Fibroblast of the aortic adventitia (primary cell): ENCODE measurements around the gene VMAC. TPM values are rescaled to one million over a fixed set of nuclear protein-coding genes. Genes with fewer than 3 reads are reported as not detected.
"Not testable (repeated sequence)": the region's sequence is repeated elsewhere in the genome, so short reads cannot be mapped to it uniquely, and the experiment has no call there.

ENCODE experiments used
- DNase-seq: peaks from one replicate; pipeline ENCODE4 v3.0.0-alpha.2; 2010; ENCODE audit warnings: low read depth
- H3K4me3 ChIP-seq: 2 replicates; pipeline ENCODE4 v1.5.1; 2011; ENCODE audit warnings: low read depth, mild to moderate bottlenecking, control low read depth, low read length, moderate library complexity
- CTCF ChIP-seq: IDR thresholded peaks from 2 replicates; pipeline ENCODE4 v1.5.1; 2011; ENCODE audit warnings: mild to moderate bottlenecking, low read length, control low read depth, inconsistent platforms; ENCODE audit not compliant: insufficient read depth
- total RNA-seq: library from RNA; depleted of rRNA; stranded (reverse); fragments of >200 nt; gene quantifications from 2 replicates; pipeline ENCODE4 v1.2.3, GENCODE V29; 2012; ENCODE audit warnings: low replicate concordance

Gene VMAC, protein sequence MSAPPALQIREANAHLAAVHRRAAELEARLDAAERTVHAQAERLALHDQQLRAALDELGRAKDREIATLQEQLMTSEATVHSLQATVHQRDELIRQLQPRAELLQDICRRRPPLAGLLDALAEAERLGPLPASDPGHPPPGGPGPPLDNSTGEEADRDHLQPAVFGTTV
- 3.2 and 5.6 TPM in 2 replicates for total RNA-seq

DNA sequence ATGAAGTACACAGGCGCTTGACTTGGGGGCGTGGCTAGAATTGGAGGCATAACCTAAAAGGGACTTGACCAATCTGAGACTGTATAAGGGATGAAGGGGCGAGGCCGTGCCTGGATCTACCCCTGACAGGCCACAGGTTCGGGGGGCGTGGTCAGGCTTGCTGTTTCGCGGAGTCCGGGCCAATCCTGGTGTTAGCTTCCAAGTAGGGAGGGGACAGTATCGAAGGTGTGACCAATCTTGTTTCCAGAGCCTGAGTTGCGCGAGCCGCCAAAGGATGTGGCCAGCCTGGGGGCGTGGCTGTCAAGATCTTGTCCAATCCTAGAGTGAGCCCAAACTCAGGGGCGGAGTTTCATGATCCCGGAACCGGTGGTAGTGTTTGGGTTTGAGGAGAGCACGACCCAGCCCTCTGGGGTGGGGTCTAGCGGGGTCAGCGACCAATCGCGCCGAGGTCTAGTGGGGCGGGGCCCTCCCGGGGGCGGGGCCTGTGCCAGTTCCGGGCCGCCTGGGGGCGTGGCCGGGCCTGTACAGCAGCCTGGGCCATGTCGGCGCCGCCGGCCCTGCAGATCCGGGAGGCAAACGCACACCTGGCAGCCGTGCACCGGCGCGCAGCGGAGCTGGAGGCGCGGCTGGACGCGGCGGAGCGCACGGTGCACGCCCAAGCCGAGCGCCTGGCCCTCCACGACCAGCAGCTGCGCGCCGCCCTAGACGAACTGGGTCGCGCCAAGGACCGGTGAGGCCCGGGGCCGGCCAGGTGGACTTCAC is at the start of gene VMAC:
TSS of gene VMAC (plus strand) at position 521 of the 762 bp plus-strand sequence. CDS start at position 540, 19 bp downstream.
- peak within 1 kb of the TSS; percentile 99 for H3K4me3 ChIP-seq
- DNase-seq = peak; percentile 100
- no peak for TF ChIP-seq CTCF

DNA sequence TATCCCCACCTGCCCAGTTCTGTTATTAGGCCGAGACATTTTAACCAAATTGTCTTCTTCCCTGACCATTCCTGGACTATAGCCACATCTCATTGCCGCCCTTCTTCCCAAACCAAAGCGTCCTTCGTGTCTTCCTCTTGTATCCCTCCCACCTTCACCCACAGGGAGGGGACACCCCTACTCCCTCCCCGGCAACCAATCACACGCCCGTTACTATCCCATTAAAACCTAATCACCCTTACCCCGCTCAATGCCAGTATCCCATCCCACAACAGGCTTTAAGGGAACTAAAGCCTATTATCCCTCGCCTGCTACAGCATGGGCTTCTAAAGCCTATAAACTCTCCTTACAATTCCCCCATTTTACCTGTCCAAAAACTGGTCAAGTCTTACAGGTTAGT is 49.5 kb upstream of the VMAC start:
- not testable (repeated sequence) for DNase-seq, H3K4me3 ChIP-seq

DNA sequence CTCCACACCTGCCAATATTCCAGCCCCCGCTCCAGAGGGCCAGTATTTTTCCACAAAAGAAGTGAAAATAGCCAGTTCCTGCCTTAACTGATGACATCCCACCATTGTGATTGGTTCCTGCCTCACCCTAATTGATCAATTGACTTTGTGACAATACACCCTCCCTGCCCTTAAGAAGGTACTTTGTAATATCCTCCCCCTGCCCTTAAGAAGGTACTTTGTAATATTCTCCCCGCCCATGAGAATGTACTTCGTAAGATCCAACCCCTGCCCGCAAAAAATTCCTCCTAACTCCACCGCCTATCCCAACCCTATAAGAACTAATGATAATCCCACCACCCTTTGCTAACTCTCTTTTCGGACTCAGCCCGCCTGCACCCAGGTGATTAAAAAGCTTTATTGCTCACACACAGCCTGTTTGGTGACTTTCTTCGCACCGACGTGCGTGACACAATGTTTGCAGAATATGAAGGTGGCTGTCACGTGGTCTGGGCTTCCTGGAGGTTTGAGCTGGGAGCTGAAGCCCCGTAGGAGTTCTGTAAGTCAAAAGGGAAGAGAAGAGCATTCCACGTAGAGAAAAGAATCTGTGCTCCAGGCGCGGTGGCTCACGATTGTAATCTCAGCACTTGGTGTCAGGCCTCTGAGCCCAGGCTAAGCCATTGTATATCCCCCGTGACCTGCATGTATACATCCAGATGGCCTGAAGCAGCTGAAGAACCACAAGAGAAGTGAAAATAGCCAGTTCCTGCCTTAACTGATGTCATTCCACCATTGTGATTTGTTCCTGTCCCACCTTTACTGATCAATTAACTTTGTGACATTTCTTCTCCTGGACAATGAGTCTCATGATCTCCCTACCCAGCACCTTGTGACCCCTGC is 47.2 kb upstream of the VMAC start:
- TF ChIP-seq CTCF = no peak

DNA sequence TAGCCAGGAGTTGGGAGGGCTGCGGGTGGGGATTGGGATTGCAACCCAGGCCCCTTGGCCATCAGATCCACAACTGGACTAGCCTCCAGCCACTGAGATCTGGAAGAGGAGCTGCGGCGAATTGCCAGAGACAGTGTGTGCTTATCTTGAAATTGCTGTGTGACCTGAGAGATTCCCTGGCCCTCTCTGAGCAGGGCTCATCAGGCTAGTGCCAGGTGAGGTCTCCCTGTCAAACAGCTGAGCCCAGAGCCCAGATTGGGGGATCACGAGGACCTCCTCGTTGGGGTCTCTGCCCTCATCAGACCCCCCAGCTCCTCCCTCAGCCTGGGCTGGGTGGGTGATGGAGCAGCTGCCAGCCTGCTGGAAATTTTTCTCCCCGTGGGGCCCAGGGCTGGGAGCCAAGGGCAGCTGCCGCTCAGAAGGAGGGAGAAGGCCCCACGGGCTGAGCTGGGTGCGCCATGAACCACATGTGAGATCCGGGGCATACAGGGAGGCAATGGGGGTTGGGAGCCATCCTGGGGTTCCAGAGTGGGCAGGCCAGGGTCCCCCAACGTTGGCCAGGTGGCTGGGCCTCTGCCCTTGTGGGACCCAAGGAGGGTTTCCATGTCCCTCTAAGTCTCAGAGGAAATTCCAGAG is 41.5 kb upstream of the VMAC start:
- no peak for DNase-seq
- no peak for TF ChIP-seq CTCF
- no peak overlapping the region for H3K4me3 ChIP-seq

More for the DNA sequence above, 47.2 kb upstream of the VMAC start:
- no peak overlapping the region for H3K4me3 ChIP-seq
- DNase-seq = no peak

DNA sequence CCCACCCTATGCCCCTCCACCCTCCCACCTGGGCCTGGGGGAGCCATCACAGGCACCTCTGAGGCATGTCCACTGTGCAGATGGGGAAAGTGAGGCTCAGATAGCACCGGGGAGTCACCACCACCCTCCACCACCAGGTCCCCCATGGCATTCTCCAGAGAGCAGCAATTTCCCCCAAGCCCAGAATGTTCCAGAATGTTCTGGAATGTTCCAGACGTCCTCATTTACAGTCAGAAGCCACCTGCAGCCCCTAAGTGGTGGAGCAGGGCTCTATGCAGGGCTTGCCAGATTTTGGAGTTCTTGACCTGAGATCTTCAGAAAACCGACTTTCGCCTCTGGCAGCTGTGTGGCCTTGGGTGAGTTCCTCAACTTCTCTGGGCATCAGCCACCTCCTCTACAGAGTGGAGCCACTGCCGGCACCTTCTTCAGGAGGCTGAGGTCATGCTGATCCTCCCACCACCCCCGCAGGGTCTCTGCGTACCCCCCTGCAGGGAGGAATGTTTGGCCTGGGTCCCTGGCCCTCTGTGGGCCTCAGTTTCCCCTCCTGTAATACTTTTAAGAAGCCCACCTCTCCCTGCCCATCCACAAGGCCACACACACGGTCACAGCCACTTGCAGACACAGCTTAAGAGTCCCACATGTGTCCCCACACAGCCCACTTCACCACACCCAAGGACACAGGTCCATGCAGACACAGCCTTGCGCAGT is 40.5 kb upstream of the VMAC start:
- H3K4me3 ChIP-seq = no peak overlapping the region
- no peak for DNase-seq
- no peak for TF ChIP-seq CTCF

DNA sequence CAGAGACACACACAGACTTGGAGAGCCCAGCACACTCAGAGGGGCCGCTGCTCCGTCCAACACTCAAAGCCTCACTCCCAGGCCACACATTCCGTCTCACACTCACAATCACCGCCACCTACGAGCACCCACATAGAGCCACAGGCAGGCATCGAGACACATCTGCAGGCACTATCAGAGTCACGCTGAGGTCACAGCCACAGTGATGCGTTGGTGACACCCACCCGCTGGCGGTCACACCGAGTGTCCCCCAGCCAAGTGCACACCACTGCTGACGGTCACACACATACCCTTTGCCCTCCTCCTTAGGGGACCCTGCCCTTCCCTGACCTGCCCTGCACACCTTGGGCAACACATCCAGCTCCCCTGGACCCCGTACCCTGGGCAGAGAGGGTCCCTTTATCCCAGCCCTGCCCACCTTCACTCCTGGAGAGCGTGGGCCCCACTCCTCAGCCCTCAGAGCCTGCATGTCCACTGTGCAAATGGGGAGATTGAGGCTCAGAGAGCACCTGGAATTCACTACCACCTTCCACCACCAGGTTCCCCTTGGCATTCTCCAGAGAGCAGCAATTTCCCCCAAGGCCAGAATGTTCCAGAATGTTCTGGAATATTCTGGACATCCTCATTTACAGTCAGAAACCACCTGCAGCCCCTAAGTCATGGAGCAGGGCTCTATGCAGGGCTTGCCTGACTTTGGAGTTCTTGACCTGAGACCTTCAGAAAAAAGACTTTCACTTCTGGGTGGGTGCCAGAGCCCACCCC is 39.8 kb upstream of the VMAC start:
- no peak for DNase-seq
- TF ChIP-seq CTCF = peak; percentile 34
- no peak overlapping the region for H3K4me3 ChIP-seq
